ENCODE data around the gene TRPV4. TPM values are rescaled to one million over a fixed set of nuclear protein-coding genes. Genes with fewer than 3 reads are reported as not detected.
A peak's percentile ranks its signal among the peaks of the same experiment; 100 is the strongest.

TRPV4 gene
- total and polyA plus RNA-seq, 4 donors: 1.9 to 6.5 (median 2.2) TPM

DNA sequence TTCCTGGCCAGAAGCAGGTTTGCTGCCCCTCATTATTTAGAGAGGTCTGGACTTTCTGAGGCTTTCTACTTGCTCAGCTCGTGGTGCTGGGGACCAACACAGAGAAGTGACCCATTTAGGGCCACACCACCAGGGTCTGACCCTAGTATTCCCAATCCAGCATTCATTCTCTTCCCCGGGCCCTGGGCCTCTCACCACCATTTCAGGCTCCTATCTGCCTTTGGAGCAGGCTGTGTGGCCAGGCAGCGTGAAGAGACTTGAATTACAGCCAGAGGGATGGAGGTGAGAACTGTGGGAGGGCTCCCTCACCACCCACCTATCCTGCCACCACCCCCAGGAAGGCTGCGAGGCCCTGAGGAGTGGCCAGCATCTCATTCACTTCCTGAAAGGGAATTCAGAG is 95.0 kb downstream of the TRPV4 start:
- Histone ChIP-seq H3K27me3 (ENCODE audit: control insufficient read depth in 3 of 3, insufficient read depth in 3 of 3, low read length in 2 of 3) (no peaks in the 10 kb centered on the region), H3K9ac (ENCODE audit: insufficient read depth in 1 of 2, low read length in 2 of 2) (no peak overlapping the region), H3K27ac (ENCODE audit: low read depth in 1 of 2, low read length in 1 of 2) (no peak overlapping the region), H3K9me3 (ENCODE audit: control insufficient read depth in 4 of 4, insufficient read depth in 3 of 4, low read length in 3 of 4) (no peaks in the 10 kb centered on the region), H3K36me3 (ENCODE audit: control insufficient read depth in 4 of 4, insufficient read depth in 4 of 4, low read length in 4 of 4) (no peaks in the 10 kb centered on the region), H3K4me1 (ENCODE audit: control insufficient read depth in 5 of 5, insufficient read depth in 5 of 5, low read length in 5 of 5) (peaks cover 0 to 34% (median 5%) of the 10 kb centered on the region in 5 donors), H3K4me3 (no peak overlapping the region)
- TF ChIP-seq, protein P1, sequence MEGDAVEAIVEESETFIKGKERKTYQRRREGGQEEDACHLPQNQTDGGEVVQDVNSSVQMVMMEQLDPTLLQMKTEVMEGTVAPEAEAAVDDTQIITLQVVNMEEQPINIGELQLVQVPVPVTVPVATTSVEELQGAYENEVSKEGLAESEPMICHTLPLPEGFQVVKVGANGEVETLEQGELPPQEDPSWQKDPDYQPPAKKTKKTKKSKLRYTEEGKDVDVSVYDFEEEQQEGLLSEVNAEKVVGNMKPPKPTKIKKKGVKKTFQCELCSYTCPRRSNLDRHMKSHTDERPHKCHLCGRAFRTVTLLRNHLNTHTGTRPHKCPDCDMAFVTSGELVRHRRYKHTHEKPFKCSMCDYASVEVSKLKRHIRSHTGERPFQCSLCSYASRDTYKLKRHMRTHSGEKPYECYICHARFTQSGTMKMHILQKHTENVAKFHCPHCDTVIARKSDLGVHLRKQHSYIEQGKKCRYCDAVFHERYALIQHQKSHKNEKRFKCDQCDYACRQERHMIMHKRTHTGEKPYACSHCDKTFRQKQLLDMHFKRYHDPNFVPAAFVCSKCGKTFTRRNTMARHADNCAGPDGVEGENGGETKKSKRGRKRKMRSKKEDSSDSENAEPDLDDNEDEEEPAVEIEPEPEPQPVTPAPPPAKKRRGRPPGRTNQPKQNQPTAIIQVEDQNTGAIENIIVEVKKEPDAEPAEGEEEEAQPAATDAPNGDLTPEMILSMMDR (IDR thresholded peaks at IDR 0.05; ENCODE audit: control extremely low read depth, extremely low read depth): no peak
- WGBS, 2 donors: 55 to 61% methylated on average over 4 of the region's 4 CpGs
- no peak for DNase-seq
- no peak for ATAC-seq (ENCODE audit: insufficient read depth, low FRiP score)

DNA sequence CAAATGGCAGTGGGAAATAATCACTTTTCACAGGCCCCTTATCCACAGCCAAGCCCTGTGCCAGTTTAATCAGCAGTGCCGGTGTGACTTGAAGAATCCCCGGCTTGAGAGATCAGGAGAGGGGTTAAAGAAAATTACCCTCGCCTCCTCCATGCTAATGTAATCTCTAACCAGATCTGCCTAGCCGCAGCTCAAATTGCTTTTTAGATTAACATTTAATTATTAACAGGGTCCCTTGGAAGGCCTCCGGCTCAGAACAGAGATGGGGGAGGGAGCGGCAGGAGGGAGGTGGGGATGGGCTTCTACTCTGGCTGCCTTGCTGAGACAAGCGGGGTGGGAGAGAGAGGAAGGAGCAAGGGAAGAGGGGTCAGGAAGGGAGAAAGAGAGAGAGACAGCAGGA is 95.6 kb downstream of the TRPV4 start:
- Histone ChIP-seq H3K27me3 (ENCODE audit: control insufficient read depth in 3 of 3, insufficient read depth in 3 of 3, low read length in 2 of 3) (no peaks in the 10 kb centered on the region), H3K36me3 (ENCODE audit: control insufficient read depth in 4 of 4, insufficient read depth in 4 of 4, low read length in 4 of 4) (no peaks in the 10 kb centered on the region), H3K27ac (ENCODE audit: low read depth in 1 of 2, low read length in 1 of 2) (no peak overlapping the region), H3K9ac (ENCODE audit: insufficient read depth in 1 of 2, low read length in 2 of 2) (no peak overlapping the region), H3K9me3 (ENCODE audit: control insufficient read depth in 4 of 4, insufficient read depth in 3 of 4, low read length in 3 of 4) (no peaks in the 10 kb centered on the region), H3K4me1 (ENCODE audit: control insufficient read depth in 5 of 5, insufficient read depth in 5 of 5, low read length in 5 of 5) (peaks cover 0 to 34% (median 3%) of the 10 kb centered on the region in 5 donors), H3K4me3 (no peak overlapping the region)
- ATAC-seq (ENCODE audit: insufficient read depth, low FRiP score) (no peak), DNase-seq (peak in 2 of 3 donors; percentile 45 to 69)
- TF ChIP-seq, protein P1 (IDR thresholded peaks at IDR 0.05; ENCODE audit: control extremely low read depth, extremely low read depth): no peak
- 65 to 69% methylated on average over 7 of the region's 7 CpGs for WGBS, 2 donors

DNA sequence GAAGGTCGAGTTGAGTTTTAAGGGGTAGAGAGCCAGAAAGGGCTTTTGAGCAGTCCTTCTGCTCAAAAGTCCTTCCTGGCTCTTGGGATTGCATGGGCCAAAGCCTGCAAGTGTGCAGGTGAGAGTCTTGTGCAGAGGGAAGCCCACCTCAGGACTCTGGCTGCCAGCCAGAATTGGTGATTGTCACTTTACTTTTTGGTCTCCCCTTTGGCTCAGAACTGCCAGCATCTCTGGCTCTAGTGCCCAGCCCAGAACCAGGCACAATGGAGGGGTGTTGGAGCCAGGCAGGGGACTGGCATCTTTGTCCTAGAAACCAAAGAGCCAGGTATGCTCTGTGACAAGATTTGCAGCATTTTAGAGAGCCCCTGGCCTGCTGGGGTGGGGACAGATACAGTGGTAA is 96.1 kb downstream of the TRPV4 start:
- H3K9me3 ChIP-seq (ENCODE audit: control insufficient read depth in 4 of 4, insufficient read depth in 3 of 4, low read length in 3 of 4): no peaks in the 10 kb centered on the region
- WGBS, 2 donors: 17 to 24% methylated on average over 1 of the region's 1 CpG

More for the DNA sequence above, 96.1 kb downstream of the TRPV4 start:
- Histone ChIP-seq H3K27me3 (ENCODE audit: control insufficient read depth in 3 of 3, insufficient read depth in 3 of 3, low read length in 2 of 3) (no peaks in the 10 kb centered on the region), H3K9ac (ENCODE audit: insufficient read depth in 1 of 2, low read length in 2 of 2) (no peak overlapping the region), H3K4me1 (ENCODE audit: control insufficient read depth in 5 of 5, insufficient read depth in 5 of 5, low read length in 5 of 5) (peaks cover 0 to 34% (median 3%) of the 10 kb centered on the region in 5 donors), H3K27ac (ENCODE audit: low read depth in 1 of 2, low read length in 1 of 2) (no peak overlapping the region), H3K36me3 (ENCODE audit: control insufficient read depth in 4 of 4, insufficient read depth in 4 of 4, low read length in 4 of 4) (no peaks in the 10 kb centered on the region), H3K4me3 (no peak overlapping the region)
- TF ChIP-seq, protein P1 (IDR thresholded peaks at IDR 0.05; ENCODE audit: control extremely low read depth, extremely low read depth): no peak
- no peak for ATAC-seq (ENCODE audit: insufficient read depth, low FRiP score)
- DNase-seq: no peak

All from lung (tissue), 12 donors.